GM19452 (cell line): ENCODE data around the gene MEIS3.

Experiments
- ATAC-seq: cut with Tn5 transposase; IDR thresholded peaks from one replicate; pipeline ENCODE4 v1.9.1; 2021; ENCODE audit not compliant: unreplicated experiment

MEIS3 gene

DNA sequence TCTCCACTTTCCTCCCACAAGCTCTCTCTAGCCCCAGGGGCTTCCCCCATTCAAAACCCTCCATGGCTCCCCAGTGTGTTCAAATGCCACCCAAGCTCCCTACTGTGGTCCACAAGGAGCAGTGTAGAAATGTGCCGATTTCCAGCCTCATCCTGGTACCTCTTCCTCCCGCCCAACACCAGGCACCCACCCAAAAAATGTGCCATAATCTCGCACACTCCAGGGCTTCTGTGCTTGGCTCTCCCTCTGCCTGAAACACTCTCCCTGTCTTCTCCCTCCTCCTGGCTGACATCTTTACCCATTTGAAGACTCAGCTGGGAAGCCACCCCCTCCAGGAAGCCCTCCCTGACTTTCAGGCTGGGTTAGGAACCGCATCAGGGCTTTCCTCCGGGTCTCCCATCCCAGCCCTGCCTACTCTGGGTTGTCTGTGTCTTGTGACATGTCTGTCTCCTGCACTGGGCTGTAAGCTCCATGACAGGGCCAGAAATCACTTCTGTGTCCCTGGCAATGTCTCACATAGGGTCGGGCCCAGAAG is 16.6 kb upstream of the MEIS3 start:
- no peak for ATAC-seq

DNA sequence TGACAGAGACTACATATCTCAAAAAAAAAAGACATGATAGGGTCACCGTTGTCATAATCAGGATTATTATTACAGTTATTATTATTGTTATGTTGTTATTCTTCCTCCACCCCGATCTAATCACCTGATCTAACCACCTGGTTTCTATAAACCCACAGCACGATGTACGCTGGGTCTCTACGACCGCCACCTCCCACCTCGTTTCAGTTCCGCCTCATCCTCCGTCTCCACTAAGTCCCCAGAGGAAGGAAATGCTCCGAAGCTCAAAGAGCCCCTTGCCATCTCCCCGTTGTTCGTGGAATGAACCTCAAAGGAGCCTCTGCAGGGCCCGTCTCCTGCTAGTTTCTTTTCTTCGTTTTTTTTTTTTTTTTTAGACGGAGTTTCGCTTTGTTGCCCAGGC is 15.9 kb upstream of the MEIS3 start:
- no peak for ATAC-seq

- no peak for ATAC-seq
These were observed 14.8 kb upstream of the MEIS3 start for GRCh38 chr19:47434088-47434487.

- ATAC-seq, result no peak
These were observed 13.8 kb upstream of the MEIS3 start for GRCh38 chr19:47433121-47433520.

- ATAC-seq, result no peak
These were observed 13.2 kb upstream of the MEIS3 start for GRCh38 chr19:47432499-47432898.

DNA sequence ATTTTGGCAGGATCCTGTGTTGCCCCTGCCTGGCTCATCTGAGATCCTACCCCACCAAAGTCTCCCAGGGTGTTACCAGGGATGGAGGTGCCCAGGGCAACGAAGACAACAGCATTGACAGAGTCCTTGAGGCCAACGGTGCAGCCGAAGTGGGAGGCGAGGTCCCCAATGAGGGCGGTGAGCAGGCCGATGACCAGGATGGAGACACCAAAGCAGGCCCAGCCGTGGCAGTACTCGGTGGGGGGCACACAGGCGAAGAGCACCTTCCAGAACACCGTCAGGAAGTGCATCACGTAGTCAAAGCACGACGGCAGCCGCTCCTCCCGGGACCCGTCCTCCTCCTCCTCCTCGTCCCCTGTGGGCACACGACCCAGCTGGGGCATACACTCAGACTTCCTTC is 12.8 kb upstream of the MEIS3 start:
- no peak for ATAC-seq

DNA sequence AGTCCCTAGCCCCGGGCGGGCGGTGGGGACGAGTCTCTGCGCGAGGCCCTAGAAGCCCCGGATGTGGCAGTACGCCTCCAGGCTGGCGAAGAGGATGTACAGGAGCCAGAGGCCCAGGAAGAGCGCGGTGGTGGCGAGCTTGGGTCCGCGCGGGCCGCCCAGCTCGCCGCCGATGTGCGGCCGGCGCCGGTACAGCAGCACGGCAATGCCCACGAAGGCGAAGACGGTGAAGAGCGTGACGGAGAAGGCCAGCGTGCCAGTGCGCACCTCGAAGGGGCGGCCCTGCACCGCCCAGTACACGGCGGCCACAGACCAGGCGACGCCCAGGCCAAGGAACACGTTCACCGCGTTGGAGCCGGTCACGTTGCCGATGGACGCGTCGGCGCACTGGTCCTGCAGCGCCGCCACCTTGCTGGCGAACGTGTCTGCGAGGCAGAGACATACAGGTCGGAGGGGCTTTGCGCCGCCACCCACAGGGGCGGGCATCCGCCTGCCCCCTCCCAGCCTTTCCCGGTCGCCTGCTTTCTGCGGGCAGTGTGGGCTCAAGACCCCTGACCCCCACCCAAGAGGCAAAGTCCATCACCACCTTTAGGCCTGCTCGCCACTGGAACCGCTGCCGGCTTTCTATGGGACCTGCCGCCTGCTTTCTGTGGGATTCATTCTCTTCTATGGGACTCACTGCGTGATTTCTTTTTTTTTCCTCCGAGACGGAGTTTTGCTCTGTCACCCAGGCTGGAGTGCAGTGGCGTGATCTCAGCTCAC is 10.9 kb upstream of the MEIS3 start:
- no peak for ATAC-seq

DNA sequence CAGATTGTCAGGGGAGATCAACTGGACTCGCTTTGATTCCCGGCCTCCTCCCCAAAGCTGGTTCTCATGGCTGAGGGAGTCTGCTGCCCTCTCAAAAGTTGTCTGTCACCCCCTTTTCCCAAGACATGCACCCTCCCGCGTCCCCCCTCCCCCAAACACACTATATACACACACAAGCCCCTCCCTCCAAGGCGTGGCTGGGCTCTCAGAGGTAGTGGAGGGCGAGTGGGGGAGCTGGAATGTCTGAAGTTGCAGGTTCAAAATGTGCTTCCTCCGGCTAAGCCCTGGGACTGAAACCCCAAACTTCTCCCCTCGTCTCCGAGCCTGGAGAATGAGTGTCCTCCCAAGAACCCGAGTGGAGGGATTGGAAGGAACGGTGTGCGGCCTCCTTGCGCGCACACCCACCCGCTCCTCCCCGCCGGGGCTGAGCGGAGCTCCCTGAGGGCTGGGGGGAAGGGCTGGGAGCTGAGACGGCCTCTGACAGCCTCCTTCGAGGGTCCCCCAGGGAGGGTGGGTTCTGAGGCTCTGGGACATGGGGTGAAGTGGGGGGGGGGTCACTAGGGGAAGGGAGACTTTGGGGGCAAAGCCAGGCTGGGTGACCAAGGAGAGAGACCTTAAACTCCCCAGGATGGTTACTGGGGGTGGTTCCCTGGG is 9.9 kb upstream of the MEIS3 start:
- ATAC-seq, result no peak

GRCh38 chr19:47428177-47428894 is 9.0 kb upstream of the MEIS3 start:
- no peak for ATAC-seq

- no peak for ATAC-seq
These were observed 8.2 kb upstream of the MEIS3 start for GRCh38 chr19:47427241-47428176.

GRCh38 chr19:47423203-47423882 is 4.0 kb upstream of the MEIS3 start:
- no peak for ATAC-seq

GRCh38 chr19:47422417-47423163 is 3.3 kb upstream of the MEIS3 start:
- no peak for ATAC-seq

DNA sequence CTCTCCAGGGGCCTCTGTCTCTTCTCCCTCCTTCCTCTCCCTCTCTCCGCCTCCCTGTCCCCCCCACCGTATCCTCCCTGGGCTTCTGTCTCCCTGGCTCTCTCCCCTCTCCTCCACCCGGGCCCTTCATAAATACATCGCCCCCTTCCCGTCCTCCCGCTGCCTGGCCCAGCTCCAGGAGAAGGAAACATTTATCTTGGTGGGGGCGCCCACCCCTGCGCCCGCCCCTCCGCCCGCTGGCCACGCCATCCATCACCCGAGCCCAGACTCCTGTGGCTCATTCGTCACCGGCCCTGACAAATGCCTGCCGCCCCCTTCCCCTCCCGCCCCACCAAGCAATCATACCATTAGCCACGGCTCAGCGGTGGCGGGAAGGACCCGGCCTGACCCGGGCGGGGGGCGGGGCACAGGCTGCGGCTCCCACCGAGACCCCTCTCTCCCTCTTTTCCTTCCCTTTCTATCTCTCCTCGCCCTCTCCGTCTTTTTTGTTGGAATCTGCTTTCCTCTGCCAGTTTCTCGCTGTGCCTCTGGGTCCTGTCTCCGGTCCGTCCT is 2.6 kb upstream of the MEIS3 start:
- no peak for ATAC-seq

GRCh38 chr19:47421244-47421786 is 2.0 kb upstream of the MEIS3 start:
- no peak for ATAC-seq

GRCh38 chr19:47419789-47420188 is 462 bp upstream of the MEIS3 start:
- no peak for ATAC-seq

- ATAC-seq, result no peak
These were observed 666 bp downstream of the MEIS3 start for GRCh38 chr19:47418692-47419029.

DNA sequence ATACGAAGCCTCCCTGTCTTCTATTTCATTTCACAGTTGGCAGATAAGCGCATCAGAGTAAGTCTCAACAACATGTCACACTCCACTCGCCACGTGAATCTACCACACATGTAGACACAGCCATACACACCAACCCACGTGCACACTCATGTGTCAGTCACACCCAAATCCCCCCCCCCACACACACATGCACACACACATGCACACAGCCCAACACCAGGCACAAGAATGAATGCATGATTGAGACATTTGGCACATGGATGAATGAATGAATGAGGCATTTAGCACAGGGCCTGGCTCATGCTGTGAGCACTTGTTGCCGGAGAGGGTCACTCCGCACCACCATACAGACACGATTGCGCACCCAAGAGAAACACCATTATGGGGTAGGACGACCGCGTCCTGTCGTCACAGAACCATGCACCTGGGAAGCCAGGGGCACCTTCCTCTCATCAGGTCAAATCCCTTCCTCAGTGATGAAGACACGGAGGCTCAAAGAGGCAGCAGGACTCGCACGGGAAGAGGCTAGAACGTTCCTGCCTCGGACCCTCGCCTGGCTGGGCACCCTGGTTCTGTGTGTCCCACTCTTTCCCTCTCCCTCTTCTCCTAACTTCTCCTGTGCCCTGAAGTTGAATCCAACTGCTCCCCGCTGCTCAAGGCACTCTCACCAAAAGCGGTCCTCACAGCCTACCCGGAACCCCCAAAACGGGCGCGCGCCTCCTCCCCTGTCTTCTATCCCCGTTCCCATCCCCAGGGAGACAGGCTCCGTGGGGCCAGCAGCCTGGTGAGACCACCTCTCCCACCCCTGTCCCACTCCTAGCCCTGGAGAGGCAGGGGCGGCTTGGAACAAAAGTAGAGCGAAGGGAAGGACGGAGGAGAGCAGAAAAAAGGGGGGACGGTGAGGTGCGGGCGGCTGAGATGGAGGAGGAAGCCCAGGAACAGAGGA is 1.3 kb downstream of the MEIS3 start:
- ATAC-seq, result no peak
